Tibial artery (tissue), 4 donors: ENCODE measurements around the gene SLC38A11.

Experiments used
- DNase-seq, 2 donors: peaks; one replicate each; pipeline ENCODE4 v3.0.0-alpha.2; 2019
- H3K27ac ChIP-seq, 2 donors: fragments of 200-600 bp; sonication (generic) in 1 of 2; 1 replicate in 1 of 2; 2 replicates in 1 of 2; pipeline ENCODE4 v1.5.1; 2018 to 2019; ENCODE audit warnings: mild to moderate bottlenecking in 1 of 2
- H3K27me3 ChIP-seq, 2 donors: fragments of 200-600 bp; sonication (generic) in 1 of 2; one replicate each; pipeline versions ENCODE4 v1.5.1 to v1.6.0; 2016 to 2019
- H3K36me3 ChIP-seq, 3 donors: fragments of 200-600 bp; sonication (generic) in 2 of 3; one replicate each; pipeline ENCODE4 v1.5.1; 2016 to 2019; ENCODE audit warnings: mild to moderate bottlenecking in 2 of 3
- H3K4me1 ChIP-seq, 4 donors: fragments of 200-600 bp; sonication (generic) in 2 of 4; 1 replicate in 3 of 4; 2 replicates in 1 of 4; pipeline ENCODE4 v1.5.1; 2016 to 2019
- H3K4me3 ChIP-seq, 2 donors: fragments of 200-600 bp; sonication (generic) in 1 of 2; 1 replicate in 1 of 2; 2 replicates in 1 of 2; pipeline ENCODE4 v1.5.1; 2018 to 2019; ENCODE audit warnings: mild to moderate bottlenecking in 2 of 2
- H3K9me3 ChIP-seq, 3 donors: fragments of 200-600 bp; sonication (generic) in 1 of 3; one replicate each; pipeline ENCODE4 v1.5.1; 2016 to 2019
- intact Hi-C: fragments of 100-400 bp; cut with DNase I; formaldehyde crosslinking; loops from one replicate; pipeline ENCODE4 v1.15.0; 2023; ENCODE audit warnings: low total_unique reads
- TF ChIP-seq, protein P1 (sequence below), 2 experiments: fragments of 200-600 bp in 1 of 2; fragments of 450-650 bp in 1 of 2; IDR thresholded peaks; one replicate each; pipeline ENCODE4 v1.5.1; 2017 to 2019; ENCODE audit warnings: antibody characterized with exemption in 2 of 2, mild to moderate bottlenecking in 1 of 2, moderate library complexity in 1 of 2

Gene SLC38A11

DNA sequence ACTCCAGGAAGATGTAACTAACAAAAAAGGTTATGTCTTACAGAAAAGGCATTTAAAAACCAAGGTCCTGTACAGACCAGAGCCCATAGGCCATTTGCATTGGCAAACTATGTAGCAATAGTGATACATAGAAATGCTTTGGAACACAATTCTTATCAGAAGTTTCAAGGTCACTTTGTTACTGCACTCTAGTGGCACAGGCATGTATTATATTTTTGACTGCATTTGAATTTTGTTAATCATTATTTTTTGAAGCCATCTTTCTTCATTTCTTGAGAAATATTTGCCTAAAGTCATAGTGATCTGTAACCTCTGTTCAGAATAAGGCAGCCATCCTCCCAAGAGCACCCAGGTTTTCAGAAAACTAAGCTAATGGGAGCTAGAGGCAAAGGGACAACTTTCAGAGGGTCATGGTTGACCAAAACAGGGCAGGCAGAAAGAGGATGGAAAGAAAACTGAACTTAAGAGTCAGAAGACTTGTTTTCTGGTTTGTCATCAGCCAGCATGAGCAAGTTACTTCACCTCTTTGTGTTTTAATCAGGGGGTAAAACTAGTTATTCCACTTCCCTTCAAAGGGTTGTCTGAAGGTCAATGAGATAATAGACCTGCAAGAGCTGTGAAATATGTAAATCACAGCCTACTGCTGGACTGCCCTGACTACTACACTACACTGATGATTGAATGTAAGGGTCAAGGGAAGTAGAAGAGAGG, 41.5 kb downstream of the SLC38A11 start:
- Histone ChIP-seq H3K9me3 (no peaks in the 10 kb centered on the region), H3K4me3 (no peak overlapping the region), H3K36me3 (no peaks in the 10 kb centered on the region), H3K4me1 (peaks cover 0 to 27% (median 6%) of the 10 kb centered on the region in 4 donors), H3K27ac (peak overlapping the region in 1 of 2 donors; percentile 27), H3K27me3 (no peaks in the 10 kb centered on the region)
- no peak for DNase-seq
- TF ChIP-seq, protein P1, sequence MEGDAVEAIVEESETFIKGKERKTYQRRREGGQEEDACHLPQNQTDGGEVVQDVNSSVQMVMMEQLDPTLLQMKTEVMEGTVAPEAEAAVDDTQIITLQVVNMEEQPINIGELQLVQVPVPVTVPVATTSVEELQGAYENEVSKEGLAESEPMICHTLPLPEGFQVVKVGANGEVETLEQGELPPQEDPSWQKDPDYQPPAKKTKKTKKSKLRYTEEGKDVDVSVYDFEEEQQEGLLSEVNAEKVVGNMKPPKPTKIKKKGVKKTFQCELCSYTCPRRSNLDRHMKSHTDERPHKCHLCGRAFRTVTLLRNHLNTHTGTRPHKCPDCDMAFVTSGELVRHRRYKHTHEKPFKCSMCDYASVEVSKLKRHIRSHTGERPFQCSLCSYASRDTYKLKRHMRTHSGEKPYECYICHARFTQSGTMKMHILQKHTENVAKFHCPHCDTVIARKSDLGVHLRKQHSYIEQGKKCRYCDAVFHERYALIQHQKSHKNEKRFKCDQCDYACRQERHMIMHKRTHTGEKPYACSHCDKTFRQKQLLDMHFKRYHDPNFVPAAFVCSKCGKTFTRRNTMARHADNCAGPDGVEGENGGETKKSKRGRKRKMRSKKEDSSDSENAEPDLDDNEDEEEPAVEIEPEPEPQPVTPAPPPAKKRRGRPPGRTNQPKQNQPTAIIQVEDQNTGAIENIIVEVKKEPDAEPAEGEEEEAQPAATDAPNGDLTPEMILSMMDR (IDR thresholded peaks at IDR 0.05), result peak; percentile 50 to 52
- intact Hi-C loops, result loop anchor here (5.0 kb wide), 1 partner anchor 176 kb away; no protein-coding TSS in a partner anchor

- intact Hi-C loops, result loop anchor here (5.0 kb wide), 1 partner anchor 176 kb away; no protein-coding TSS in a partner anchor
- no peak overlapping the region for H3K27ac ChIP-seq
- TF ChIP-seq, protein P1 (IDR thresholded peaks at IDR 0.05), result no peak
- no peaks in the 10 kb centered on the region for H3K36me3 ChIP-seq
- H3K4me1 ChIP-seq, result peaks cover 0 to 27% (median 6%) of the 10 kb centered on the region in 4 donors
- no peaks in the 10 kb centered on the region for H3K27me3 ChIP-seq
- no peak overlapping the region for H3K4me3 ChIP-seq
- no peaks in the 10 kb centered on the region for H3K9me3 ChIP-seq
- DNase-seq, result no peak
Observed at GRCh38 chr2:164913011-164913410, 42.3 kb downstream of the SLC38A11 start.

- TF ChIP-seq, protein P1 (IDR thresholded peaks at IDR 0.05), result no peak
- intact Hi-C loops, result loop anchor here (5.0 kb wide), 1 partner anchor 175 kb away; no protein-coding TSS in a partner anchor
- Histone ChIP-seq H3K27me3 (no peaks in the 10 kb centered on the region), H3K9me3 (no peaks in the 10 kb centered on the region), H3K27ac (no peak overlapping the region), H3K36me3 (no peaks in the 10 kb centered on the region), H3K4me3 (no peak overlapping the region), H3K4me1 (peaks cover 0 to 27% (median 6%) of the 10 kb centered on the region in 4 donors)
- DNase-seq, result no peak
Observed at GRCh38 chr2:164911832-164912231, 43.5 kb downstream of the SLC38A11 start.

DNA sequence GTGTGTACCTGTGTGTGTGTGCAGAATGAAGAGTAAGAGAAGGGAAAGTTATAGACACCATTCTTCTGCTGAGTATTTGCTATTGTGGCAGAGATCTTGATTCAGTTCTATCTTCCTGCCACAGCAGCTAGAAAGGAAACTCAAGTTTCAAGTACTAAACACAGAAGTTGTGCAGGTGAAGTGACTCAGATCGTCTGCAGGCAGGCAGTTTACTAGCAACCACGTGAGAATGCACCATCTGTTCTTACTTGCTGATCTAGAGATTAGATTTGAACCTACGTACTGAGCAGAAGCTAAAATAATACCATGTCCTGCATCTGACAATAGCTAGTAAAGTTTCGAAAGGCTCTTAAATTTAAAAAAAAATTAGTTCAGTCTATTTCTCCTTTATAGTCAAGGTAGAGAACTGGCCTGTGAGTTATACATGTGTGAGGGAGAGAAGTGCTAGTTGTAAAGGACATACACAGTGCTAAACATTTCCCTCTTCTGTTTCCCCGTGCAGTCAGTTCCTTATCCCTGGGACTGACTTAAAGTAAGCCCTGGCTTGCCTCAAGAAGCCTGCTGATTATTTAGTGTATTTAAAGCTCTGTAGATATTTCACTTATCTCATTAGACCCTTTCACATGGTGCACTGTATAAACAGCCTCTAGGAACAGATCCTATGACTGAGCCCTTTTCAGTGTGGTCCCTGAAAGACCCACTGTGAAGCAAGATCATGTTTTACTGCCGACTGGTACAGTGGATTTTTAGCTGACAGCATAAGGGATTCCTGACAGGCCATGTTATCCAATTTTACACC, 45.0 kb downstream of the SLC38A11 start:
- Histone ChIP-seq H3K4me3 (no peak overlapping the region), H3K9me3 (no peaks in the 10 kb centered on the region), H3K27ac (peak overlapping the region; percentile 28 to 60), H3K36me3 (no peaks in the 10 kb centered on the region), H3K27me3 (no peaks in the 10 kb centered on the region), H3K4me1 (peaks cover 0 to 27% (median 6%) of the 10 kb centered on the region in 4 donors)
- intact Hi-C loops, result loop anchor here (5.0 kb wide), 1 partner anchor 173 kb away; no protein-coding TSS in a partner anchor
- no peak for DNase-seq
- TF ChIP-seq, protein P1 (IDR thresholded peaks at IDR 0.05), result no peak

- TF ChIP-seq, protein P1 (IDR thresholded peaks at IDR 0.05), result no peak
- intact Hi-C loops, result no loop called here
- H3K9me3 ChIP-seq, result no peaks in the 10 kb centered on the region
- H3K4me1 ChIP-seq, result peaks cover 0 to 43% (median 11%) of the 10 kb centered on the region in 4 donors
- DNase-seq, result no peak
- H3K36me3 ChIP-seq, result no peaks in the 10 kb centered on the region
- H3K4me3 ChIP-seq, result no peak overlapping the region
- H3K27ac ChIP-seq, result no peak overlapping the region
- no peaks in the 10 kb centered on the region for H3K27me3 ChIP-seq
Observed at GRCh38 chr2:164906947-164907346, 48.4 kb downstream of the SLC38A11 start.
